MM.1S (cell line): ENCODE results near the gene LMF1.

Experiments
- CTCF ChIP-seq: fragments of 300-600 bp; sonication (generic); IDR thresholded peaks from 2 replicates; pipeline ENCODE4 v1.5.1; 2016; ENCODE audit warnings: antibody characterized with exemption, low read length, mixed read lengths
- EZH2 ChIP-seq: fragments of 300-600 bp; sonication (generic); optimal IDR thresholded peaks from 2 replicates; pipeline ENCODE3; 2017; ENCODE audit warnings: low read depth, mild to moderate bottlenecking, antibody characterized with exemption, low read length, mixed read lengths
- EZH2phosphoT487 ChIP-seq: fragments of 300-600 bp; sonication (generic); IDR thresholded peaks from 2 replicates; pipeline ENCODE4 v1.6.1; 2018; ENCODE audit warnings: antibody characterized with exemption, low read length

- TF ChIP-seq CTCF = no peak
- TF ChIP-seq EZH2phosphoT487 = no peak
- no peak for TF ChIP-seq EZH2
Observed at GRCh38 chr16:832652-833336, 138.0 kb downstream of the LMF1 start.
